ENCODE data around the gene CCDC88C.

CCDC88C gene

GRCh38 chr14:91294153-91294552 lies 123.5 kb downstream of the CCDC88C start:
- no peaks in the 10 kb centered on the region for H3K36me3 ChIP-seq
- H3K27ac ChIP-seq = no peak overlapping the region
- H3K9me3 ChIP-seq = no peaks in the 10 kb centered on the region
- H3K4me1 ChIP-seq = peaks cover 0 to 7% (median 3%) of the 10 kb centered on the region in 4 donors
- H3K27me3 ChIP-seq = peaks cover 0 to 16% of the 10 kb centered on the region in 2 donors
- no peak for TF ChIP-seq CTCF (IDR thresholded peaks at IDR 0.05)
- intact Hi-C loops (cut with DNase I; ENCODE audit: low total_unique reads) = no loop called here
- H3K4me3 ChIP-seq = no peak overlapping the region
- DNase-seq = no peak

- TF ChIP-seq CTCF (IDR thresholded peaks at IDR 0.05) = no peak
- Histone ChIP-seq H3K4me3 (no peak overlapping the region), H3K4me1 (peaks cover 0 to 6% (median 3%) of the 10 kb centered on the region in 4 donors), H3K27me3 (peaks cover 0 to 16% of the 10 kb centered on the region in 2 donors), H3K36me3 (no peaks in the 10 kb centered on the region), H3K27ac (no peak overlapping the region), H3K9me3 (no peaks in the 10 kb centered on the region)
- intact Hi-C loops (cut with DNase I; ENCODE audit: low total_unique reads) = no loop called here
- no peak for DNase-seq
These were observed 124.3 kb downstream of the CCDC88C start for GRCh38 chr14:91293281-91293680.

- no peak for DNase-seq
- TF ChIP-seq CTCF (IDR thresholded peaks at IDR 0.05) = no peak
- Histone ChIP-seq H3K9me3 (no peaks in the 10 kb centered on the region), H3K27me3 (peaks cover 0 to 16% of the 10 kb centered on the region in 2 donors), H3K4me3 (no peak overlapping the region), H3K27ac (no peak overlapping the region), H3K36me3 (no peaks in the 10 kb centered on the region), H3K4me1 (peaks cover 0 to 6% (median 3%) of the 10 kb centered on the region in 4 donors)
- intact Hi-C loops (cut with DNase I; ENCODE audit: low total_unique reads) = no loop called here
These were observed 125.1 kb downstream of the CCDC88C start for GRCh38 chr14:91292491-91292890.

GRCh38 chr14:91291786-91292405 lies 125.7 kb downstream of the CCDC88C start:
- H3K9me3 ChIP-seq = no peaks in the 10 kb centered on the region
- H3K4me3 ChIP-seq = no peak overlapping the region
- peaks cover 0 to 11% of the 10 kb centered on the region in 2 donors for H3K27me3 ChIP-seq
- peaks cover 0 to 6% (median 3%) of the 10 kb centered on the region in 4 donors for H3K4me1 ChIP-seq
- H3K36me3 ChIP-seq = no peaks in the 10 kb centered on the region
- no peak overlapping the region for H3K27ac ChIP-seq
- intact Hi-C loops (cut with DNase I; ENCODE audit: low total_unique reads) = no loop called here
- TF ChIP-seq CTCF (IDR thresholded peaks at IDR 0.05) = no peak
- DNase-seq = no peak

GRCh38 chr14:91290986-91291385 lies 126.6 kb downstream of the CCDC88C start:
- H3K4me3 ChIP-seq = no peak overlapping the region
- peaks cover 0 to 6% (median 3%) of the 10 kb centered on the region in 4 donors for H3K4me1 ChIP-seq
- peaks cover 0 to 8% of the 10 kb centered on the region in 2 donors for H3K27me3 ChIP-seq
- no peaks in the 10 kb centered on the region for H3K9me3 ChIP-seq
- intact Hi-C loops (cut with DNase I; ENCODE audit: low total_unique reads) = no loop called here
- DNase-seq = no peak
- no peak for TF ChIP-seq CTCF (IDR thresholded peaks at IDR 0.05)
- H3K27ac ChIP-seq = no peak overlapping the region
- no peaks in the 10 kb centered on the region for H3K36me3 ChIP-seq

All from tibial artery (tissue), 4 donors.